Peyer's patch (tissue), 4 donors: ENCODE results near the gene EN2. TPM values are rescaled to one million over a fixed set of nuclear protein-coding genes. Genes with fewer than 3 reads are reported as not detected.

Source experiments
- DNase-seq, 3 donors: peaks; one replicate each; pipeline ENCODE4 v3.0.0-alpha.2; 2017 to 2019
- H3K27ac ChIP-seq, 4 donors: fragments of 200-600 bp; sonication (generic); one replicate each; pipeline ENCODE4 v1.5.1; 2016 to 2019
- H3K27me3 ChIP-seq, 2 donors: fragments of 200-600 bp; sonication (generic); one replicate each; pipeline ENCODE4 v1.5.1; 2019
- H3K36me3 ChIP-seq, 3 donors: fragments of 200-600 bp; sonication (generic); one replicate each; pipeline ENCODE4 v1.5.1; 2016 to 2019
- H3K4me1 ChIP-seq, 4 donors: fragments of 200-600 bp; sonication (generic); one replicate each; pipeline ENCODE4 v1.5.1; 2016 to 2019
- H3K4me3 ChIP-seq, 4 donors: fragments of 200-600 bp; sonication (generic); 1 replicate in 3 of 4; 2 replicates in 1 of 4; pipeline ENCODE4 v1.5.1; 2016 to 2019; ENCODE audit warnings: mild to moderate bottlenecking in 1 of 4
- H3K9me3 ChIP-seq, 4 donors: fragments of 200-600 bp; sonication (generic); one replicate each; pipeline ENCODE4 v1.5.1; 2016 to 2019; ENCODE audit warnings: mild to moderate bottlenecking in 1 of 4
- POLR2A ChIP-seq, 2 donors: fragments of 450-650 bp; IDR thresholded peaks; one replicate each; pipeline ENCODE4 v1.5.1; 2017; ENCODE audit warnings: antibody characterized with exemption in 2 of 2, mild to moderate bottlenecking in 2 of 2, moderate library complexity in 2 of 2
- total RNA-seq, 4 donors: library from RNA; depleted of rRNA; stranded (reverse); fragments of >200 nt; gene quantifications; one replicate each; pipeline ENCODE4 v1.1.0, GENCODE V29; 2016
- TF ChIP-seq, protein P1 (sequence below), 6 experiments: fragments of 450-650 bp in 4 of 6; fragments of 200-600 bp in 2 of 6; sonication (generic) in 1 of 6; IDR thresholded peaks; one replicate each; pipeline ENCODE4 v1.5.1; 2017 to 2019; ENCODE audit warnings: antibody characterized with exemption in 6 of 6, mild to moderate bottlenecking in 3 of 6, moderate library complexity in 1 of 6

EN2 gene
- total RNA-seq, 4 donors from 2014 or later, result not detected

DNA sequence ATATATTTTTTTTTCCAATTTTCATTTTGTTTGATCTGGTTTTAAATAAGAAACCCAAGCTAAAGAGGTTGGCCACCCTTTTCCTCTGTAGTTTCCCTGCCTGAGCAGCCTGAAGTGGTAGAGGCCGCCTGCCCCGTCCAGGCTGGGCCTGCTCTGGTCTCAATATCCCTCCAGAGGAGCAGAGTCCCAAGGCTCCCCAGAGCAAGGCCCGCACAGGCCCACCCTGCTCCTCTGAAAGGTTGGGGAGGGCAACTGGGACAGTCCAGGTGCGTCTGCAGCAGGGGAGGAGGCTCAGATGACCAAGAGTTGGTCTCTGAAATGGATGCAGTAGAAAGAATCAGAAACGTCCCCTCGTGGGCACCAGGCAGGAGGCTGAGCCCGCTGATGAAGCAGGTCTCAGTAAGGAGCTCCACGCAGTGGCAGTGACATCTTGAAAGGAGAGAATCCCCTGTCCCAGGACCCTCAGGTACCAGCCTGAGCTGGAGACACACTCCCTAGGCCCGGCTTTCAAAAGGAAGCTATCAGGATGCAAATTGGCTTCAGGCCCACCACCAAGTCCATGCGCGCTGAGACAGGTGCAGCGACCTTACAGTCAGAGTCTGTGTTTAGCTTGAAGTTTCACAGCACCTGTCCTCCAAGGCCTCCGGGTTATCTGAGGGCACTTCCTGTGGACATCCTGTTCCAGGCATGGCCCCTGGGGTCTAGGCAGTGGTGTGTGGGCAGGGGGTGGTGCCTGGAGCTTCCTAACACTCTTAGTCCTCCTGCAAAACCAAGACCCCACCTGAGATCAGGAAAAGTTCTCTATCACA lies 37.7 kb downstream of the EN2 start:
- no peak for DNase-seq
- Histone ChIP-seq H3K9me3 (no peaks in the 10 kb centered on the region), H3K27ac (no peak overlapping the region), H3K27me3 (peaks cover 0 to 3% of the 10 kb centered on the region in 2 donors), H3K4me1 (peaks cover 0 to 6% (median 0%) of the 10 kb centered on the region in 4 donors), H3K36me3 (no peaks in the 10 kb centered on the region), H3K4me3 (no peak overlapping the region)
- TF ChIP-seq POLR2A (IDR thresholded peaks at IDR 0.05), result no peak
- TF ChIP-seq, protein P1, sequence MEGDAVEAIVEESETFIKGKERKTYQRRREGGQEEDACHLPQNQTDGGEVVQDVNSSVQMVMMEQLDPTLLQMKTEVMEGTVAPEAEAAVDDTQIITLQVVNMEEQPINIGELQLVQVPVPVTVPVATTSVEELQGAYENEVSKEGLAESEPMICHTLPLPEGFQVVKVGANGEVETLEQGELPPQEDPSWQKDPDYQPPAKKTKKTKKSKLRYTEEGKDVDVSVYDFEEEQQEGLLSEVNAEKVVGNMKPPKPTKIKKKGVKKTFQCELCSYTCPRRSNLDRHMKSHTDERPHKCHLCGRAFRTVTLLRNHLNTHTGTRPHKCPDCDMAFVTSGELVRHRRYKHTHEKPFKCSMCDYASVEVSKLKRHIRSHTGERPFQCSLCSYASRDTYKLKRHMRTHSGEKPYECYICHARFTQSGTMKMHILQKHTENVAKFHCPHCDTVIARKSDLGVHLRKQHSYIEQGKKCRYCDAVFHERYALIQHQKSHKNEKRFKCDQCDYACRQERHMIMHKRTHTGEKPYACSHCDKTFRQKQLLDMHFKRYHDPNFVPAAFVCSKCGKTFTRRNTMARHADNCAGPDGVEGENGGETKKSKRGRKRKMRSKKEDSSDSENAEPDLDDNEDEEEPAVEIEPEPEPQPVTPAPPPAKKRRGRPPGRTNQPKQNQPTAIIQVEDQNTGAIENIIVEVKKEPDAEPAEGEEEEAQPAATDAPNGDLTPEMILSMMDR (IDR thresholded peaks at IDR 0.05), result no peak

DNA sequence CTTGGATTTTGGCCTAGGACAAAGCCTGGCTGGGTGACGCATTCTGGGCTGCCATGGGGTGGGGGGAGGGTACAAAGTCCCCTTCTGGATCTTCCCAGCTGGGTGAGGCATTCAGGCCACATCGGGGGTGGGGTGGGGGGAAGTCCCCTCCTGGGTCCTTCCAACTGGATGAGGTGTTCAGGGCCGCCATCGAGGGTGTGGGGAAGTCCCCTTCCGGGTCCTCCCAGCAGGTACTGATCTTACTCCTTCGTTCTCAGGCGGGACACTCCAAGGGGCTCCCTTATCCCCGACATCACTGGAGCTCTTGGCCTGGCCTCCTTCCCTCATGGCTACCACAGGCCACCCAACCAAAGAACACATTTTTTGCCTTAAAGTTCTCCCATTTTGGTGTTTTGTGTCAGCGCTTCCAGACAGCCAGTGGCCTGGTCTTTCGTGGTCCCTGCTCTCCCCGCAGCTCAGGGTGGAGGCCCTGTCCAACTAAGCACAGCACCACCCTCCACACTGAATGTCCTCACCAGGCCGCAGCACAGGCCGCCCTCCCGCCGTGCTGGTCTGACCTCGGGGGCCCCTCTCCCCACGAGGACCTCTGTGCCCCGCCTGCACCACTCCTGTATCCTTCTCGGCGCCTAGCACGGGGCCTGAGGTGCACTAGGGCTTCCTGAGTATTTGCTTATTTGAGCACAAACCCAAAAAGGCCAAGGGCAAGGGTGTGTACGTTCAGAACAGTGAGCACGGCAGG lies 38.5 kb downstream of the EN2 start:
- Histone ChIP-seq H3K27ac (no peak overlapping the region), H3K4me1 (no peaks in the 10 kb centered on the region), H3K36me3 (no peaks in the 10 kb centered on the region), H3K4me3 (no peak overlapping the region), H3K9me3 (no peaks in the 10 kb centered on the region), H3K27me3 (peaks cover 0 to 3% of the 10 kb centered on the region in 2 donors)
- no peak for DNase-seq
- no peak for TF ChIP-seq POLR2A (IDR thresholded peaks at IDR 0.05)
- TF ChIP-seq, protein P1 (IDR thresholded peaks at IDR 0.05), result no peak

DNA sequence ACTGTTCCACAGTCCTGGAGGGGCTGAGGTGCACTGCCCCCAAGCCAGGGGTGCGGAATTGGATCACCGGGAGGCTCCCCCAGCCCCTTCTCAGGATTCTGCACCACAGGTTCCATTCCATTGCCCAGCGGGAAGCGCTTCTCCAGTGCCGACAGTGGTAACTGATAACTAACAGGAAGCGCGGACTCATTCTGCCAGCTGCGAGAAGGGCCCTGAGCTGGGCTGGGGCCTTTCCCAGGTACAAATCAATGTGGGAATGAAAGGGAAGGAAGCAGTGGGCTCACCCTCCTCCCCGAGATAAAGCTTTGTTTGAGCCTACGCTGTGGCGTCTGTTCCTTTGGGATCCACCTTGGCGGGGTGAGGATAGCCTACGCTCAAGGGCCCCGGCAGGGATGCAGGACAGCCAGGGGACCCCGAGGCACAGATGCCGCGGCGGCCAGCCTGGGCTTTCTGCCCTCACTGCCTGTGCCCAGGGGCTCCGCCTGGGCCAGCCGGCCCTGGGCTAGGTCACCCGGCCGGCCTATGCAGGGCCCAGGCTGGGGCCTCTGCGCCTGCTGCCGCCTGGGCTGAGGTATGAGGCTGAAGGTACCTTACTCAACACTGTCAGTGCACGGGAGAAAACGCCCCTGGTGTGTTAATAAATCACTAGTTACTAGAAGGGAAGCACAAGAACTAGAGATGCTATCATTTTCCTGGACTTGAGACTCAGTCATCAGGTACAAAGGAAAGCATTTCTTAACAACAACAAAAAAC lies 39.4 kb downstream of the EN2 start:
- H3K27ac ChIP-seq, result no peak overlapping the region
- no peak overlapping the region for H3K4me3 ChIP-seq
- no peaks in the 10 kb centered on the region for H3K9me3 ChIP-seq
- no peak for TF ChIP-seq POLR2A (IDR thresholded peaks at IDR 0.05)
- TF ChIP-seq, protein P1 (IDR thresholded peaks at IDR 0.05), result no peak
- no peak for DNase-seq
- H3K4me1 ChIP-seq, result no peaks in the 10 kb centered on the region
- H3K27me3 ChIP-seq, result peaks cover 0 to 3% of the 10 kb centered on the region in 2 donors
- H3K36me3 ChIP-seq, result no peaks in the 10 kb centered on the region

DNA sequence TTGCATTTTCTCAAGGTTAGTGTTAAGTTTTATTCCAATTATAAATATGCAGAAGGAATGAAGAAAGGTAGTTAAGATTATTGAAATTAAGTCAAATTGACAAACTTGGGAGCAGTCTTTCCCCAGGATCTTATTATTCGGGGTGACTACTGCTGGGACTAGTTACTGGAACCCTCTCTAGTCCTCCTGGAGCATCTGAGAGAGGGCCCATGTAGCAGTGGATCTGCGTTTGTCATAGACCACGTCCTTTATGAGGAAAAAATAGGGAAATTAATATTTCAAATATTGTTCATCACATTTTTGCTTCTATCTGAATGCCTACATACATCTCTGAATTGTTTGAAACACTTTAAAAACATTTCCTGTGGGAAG lies 47.5 kb downstream of the EN2 start:
- no peak overlapping the region for H3K27ac ChIP-seq
- H3K27me3 ChIP-seq, result peaks cover 0 to 46% of the 10 kb centered on the region in 2 donors
- TF ChIP-seq POLR2A (IDR thresholded peaks at IDR 0.05), result no peak
- TF ChIP-seq, protein P1 (IDR thresholded peaks at IDR 0.05), result no peak
- no peaks in the 10 kb centered on the region for H3K9me3 ChIP-seq
- H3K36me3 ChIP-seq, result no peaks in the 10 kb centered on the region
- H3K4me1 ChIP-seq, result peaks cover 0 to 8% (median 0%) of the 10 kb centered on the region in 4 donors
- no peak for DNase-seq
- H3K4me3 ChIP-seq, result no peak overlapping the region

DNA sequence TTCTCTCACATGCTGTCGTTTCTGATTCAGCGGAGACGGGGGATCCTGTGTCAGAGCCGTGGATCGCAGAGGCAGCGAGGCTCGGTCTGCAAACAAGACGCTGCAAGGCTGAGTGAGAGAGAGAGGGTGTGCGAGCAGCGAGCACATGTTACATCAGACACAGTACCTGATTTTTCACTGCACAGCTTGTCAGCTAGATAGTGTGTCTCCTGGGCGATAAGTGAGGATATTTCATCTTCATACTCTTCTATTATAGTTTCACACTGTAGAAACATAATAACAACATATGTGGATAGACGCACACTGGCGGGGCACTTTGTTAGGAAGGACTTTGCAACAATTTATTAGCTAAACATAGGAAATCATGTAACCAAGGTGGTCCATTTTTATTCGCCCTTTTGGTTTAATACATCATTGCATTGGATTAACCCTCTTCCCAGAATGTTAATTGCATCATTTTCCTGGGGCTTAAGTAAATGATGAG lies 49.0 kb downstream of the EN2 start:
- no peaks in the 10 kb centered on the region for H3K9me3 ChIP-seq
- DNase-seq, result peak in 1 of 3 donors; percentile 27
- H3K4me1 ChIP-seq, result peaks cover 0 to 8% (median 0%) of the 10 kb centered on the region in 4 donors
- no peak overlapping the region for H3K27ac ChIP-seq
- peaks cover 0 to 47% of the 10 kb centered on the region in 2 donors for H3K27me3 ChIP-seq
- no peaks in the 10 kb centered on the region for H3K36me3 ChIP-seq
- H3K4me3 ChIP-seq, result no peak overlapping the region
- TF ChIP-seq, protein P1 (IDR thresholded peaks at IDR 0.05), result no peak
- no peak for TF ChIP-seq POLR2A (IDR thresholded peaks at IDR 0.05)
